Left renal pelvis (tissue), 4 donors: Measurements from ENCODE around the gene USP11. TPM values are rescaled to one million over a fixed set of nuclear protein-coding genes. Genes with fewer than 3 reads are reported as not detected.
A peak's percentile ranks its signal among the peaks of the same experiment; 100 is the strongest.

Experiments
- DNase-seq, 4 donors: peaks; one replicate each; pipeline ENCODE4 v3.0.0-alpha.2; 2013; ENCODE audit warnings: low read depth in 4 of 4, low spot score in 3 of 4
- polyA plus RNA-seq, 4 donors: library from polyadenylated mRNA; unstranded; fragments of 120-200 nt; gene quantifications; one replicate each; pipeline ENCODE4 v1.2.1, GENCODE V29; 2013; ENCODE audit not compliant: insufficient read length in 4 of 4

USP11 gene
- 100 to 1,000 TPM; 115 to 154 (median 138) TPM for polyA plus RNA-seq

- no peak for DNase-seq
These were observed at the start of gene USP11 for GRCh38 chrX:47232803-47233332. Gene USP11 (plus strand): TSS chrX:47233009. CDS start chrX:47233044, 35 bp downstream.

DNA sequence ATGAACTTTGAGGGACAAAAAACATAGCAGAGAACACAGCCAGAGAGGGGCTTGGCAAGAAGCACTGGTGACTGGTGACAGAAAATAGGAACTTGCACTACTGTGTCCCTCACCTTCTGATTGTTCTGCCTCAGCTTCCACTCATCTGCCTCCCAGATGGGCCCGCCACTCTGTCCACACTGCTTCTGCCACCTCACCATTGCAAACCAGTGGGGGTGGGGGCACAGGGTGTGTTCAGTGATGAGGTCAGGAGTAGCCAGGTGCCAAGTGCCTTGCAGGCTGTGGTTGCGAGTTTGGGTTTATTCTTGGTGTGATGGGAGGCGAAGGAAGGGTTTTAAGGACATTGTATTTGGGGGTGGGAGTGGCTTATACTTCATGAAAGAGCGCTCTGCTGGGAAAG lies 48.3 kb upstream of the USP11 start:
- DNase-seq: no peak

DNA sequence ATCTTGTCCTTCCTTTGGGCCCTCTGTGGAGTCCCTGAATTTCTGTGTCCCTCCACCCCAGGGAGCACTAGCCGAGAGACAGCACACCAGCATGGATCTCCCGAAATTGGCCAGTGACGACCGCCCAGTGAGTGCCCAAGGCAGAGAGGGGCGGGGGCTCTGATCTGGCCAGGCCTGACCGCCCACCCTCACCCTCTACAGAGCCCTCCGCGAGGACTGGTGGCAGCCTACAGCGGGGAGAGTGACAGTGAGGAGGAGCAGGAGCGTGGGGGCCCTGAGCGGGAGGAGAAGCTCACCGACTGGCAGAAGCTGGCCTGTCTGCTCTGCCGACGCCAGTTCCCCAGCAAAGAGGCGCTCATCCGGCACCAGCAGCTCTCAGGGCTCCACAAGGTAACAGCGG lies 47.6 kb upstream of the USP11 start:
- no peak for DNase-seq

- DNase-seq: no peak
These were observed 46.6 kb upstream of the USP11 start for GRCh38 chrX:47186096-47186740.

GRCh38 chrX:47187106-47187677 lies 45.6 kb upstream of the USP11 start:
- no peak for DNase-seq

- no peak for DNase-seq
These were observed 42.9 kb upstream of the USP11 start for GRCh38 chrX:47189906-47190305.

- peak; percentile 52 to 82 (median 63) for DNase-seq
These were observed 42.2 kb upstream of the USP11 start for GRCh38 chrX:47190445-47191269.

DNA sequence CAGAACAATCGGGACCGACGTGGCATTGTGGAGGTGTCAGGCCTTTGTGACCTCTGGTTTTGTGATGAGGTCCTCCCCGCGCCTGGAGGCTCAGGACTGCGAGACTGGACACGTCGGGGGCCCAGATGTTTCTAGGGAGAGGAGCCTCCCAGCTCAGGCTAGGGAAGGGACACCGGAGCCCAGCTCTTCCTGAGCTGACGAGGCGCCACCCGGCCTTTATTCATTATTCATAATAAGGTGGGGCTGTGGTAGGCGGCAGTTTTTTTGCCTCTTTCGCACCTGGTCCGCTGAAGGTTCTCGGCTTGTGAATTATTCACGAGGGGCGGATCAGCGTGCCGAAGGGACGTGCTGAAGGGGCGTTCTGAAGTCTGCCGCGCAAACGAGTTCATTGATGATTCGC lies 41.5 kb upstream of the USP11 start:
- DNase-seq: no peak

- no peak for DNase-seq
These were observed 40.9 kb upstream of the USP11 start for GRCh38 chrX:47191806-47192401.

GRCh38 chrX:47193475-47194193 lies 39.2 kb upstream of the USP11 start, which contains the start of gene UBA1:
Gene UBA1 (plus strand): TSS chrX:47193829. CDS start chrX:47198803, 4,974 bp downstream.
- DNase-seq: peak; percentile 86 to 90 (median 88)

- no peak for DNase-seq
These were observed 38.5 kb upstream of the USP11 start for GRCh38 chrX:47194194-47194787.

DNA sequence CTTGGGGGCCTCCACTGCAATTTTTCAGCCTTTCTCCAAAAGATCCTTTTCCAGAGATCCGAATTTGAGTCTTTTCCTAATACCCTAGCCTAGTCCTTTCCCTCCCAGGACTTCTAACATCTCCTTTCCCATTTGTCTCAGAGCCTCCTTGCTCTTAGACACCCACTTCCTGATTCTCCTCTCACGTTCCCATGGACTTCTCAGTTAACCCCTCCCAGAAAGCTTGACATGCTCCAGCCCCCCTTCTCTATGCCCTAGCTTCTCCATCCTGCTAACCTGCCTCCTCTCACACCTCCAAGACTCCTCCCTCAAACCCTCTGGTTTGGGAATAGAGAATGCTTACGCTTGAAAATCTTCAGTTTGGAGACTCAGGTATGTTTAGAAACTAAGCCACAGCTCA lies 36.7 kb upstream of the USP11 start:
- no peak for DNase-seq

GRCh38 chrX:47197526-47197925 lies 35.3 kb upstream of the USP11 start:
- DNase-seq: no peak

- DNase-seq: no peak
These were observed 34.7 kb upstream of the USP11 start for GRCh38 chrX:47198026-47198686.

DNA sequence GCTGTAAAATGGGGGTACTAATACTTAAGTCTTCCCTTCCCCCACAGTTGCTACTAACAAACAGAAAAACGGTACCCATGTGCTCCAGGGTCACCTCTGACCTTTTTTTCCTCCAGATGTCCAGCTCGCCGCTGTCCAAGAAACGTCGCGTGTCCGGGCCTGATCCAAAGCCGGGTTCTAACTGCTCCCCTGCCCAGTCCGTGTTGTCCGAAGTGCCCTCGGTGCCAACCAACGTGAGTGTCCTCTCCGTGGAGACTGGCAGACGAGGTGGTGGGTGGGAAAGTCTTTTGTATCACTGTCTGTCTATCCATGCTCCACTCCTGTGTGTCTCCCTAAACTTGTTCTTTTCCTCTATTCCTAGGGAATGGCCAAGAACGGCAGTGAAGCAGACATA lies 34.1 kb upstream of the USP11 start:
- no peak for DNase-seq

DNA sequence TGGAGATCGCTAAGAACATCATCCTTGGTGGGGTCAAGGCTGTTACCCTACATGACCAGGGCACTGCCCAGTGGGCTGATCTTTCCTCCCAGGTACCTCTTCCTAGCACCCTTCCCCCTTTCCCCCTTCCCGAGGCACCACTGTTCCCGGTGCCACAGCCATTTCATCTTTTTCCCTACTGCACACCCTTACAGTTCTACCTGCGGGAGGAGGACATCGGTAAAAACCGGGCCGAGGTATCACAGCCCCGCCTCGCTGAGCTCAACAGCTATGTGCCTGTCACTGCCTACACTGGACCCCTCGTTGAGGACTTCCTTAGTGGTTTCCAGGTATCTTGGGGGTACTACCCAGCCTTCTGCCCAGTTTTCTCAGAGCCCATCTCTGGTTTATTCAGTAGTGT lies 33.5 kb upstream of the USP11 start:
- DNase-seq: no peak

DNA sequence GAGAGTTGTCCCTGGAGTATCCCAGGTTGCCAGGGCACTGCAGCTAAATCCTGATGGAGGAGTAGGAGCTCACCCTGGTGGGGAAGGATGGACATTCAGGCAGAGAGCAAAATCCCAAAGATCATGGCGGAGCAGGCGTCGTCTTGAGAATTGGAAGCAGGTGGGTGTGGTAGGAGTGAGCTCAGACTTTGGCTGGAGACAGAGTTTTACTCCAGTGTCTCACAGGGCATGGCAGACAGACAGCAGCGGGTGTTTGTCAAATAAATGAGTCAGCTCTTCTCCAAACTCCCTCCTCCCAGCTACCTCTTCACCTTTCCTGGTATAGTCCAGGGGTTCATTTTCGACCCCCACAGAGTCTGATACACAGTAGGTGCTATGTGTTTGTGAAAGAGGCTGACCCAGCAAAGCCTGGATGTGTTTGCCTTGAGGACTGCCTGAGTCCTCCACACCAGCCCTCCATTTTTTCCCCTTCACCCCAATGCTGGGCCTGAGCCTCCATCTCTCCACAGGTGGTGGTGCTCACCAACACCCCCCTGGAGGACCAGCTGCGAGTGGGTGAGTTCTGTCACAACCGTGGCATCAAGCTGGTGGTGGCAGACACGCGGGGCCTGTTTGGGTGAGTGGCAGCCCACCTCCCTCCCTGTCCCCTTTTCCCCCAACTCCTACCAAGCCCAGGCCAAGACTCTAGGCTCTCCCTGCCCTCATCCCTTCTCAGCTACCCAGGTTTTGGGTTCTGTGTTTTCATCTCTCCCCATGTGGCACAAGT lies 32.2 kb upstream of the USP11 start:
- no peak for DNase-seq

- no peak for DNase-seq
These were observed 31.4 kb upstream of the USP11 start for GRCh38 chrX:47201345-47201944.
